ENCODE results near the gene TMEM253. TPM values are rescaled to one million over a fixed set of nuclear protein-coding genes. Genes with fewer than 3 reads are reported as not detected.

Gene TMEM253
- total RNA-seq, 2 experiments from 2014 or later: 0.44 TPM; not detected in 1

DNA sequence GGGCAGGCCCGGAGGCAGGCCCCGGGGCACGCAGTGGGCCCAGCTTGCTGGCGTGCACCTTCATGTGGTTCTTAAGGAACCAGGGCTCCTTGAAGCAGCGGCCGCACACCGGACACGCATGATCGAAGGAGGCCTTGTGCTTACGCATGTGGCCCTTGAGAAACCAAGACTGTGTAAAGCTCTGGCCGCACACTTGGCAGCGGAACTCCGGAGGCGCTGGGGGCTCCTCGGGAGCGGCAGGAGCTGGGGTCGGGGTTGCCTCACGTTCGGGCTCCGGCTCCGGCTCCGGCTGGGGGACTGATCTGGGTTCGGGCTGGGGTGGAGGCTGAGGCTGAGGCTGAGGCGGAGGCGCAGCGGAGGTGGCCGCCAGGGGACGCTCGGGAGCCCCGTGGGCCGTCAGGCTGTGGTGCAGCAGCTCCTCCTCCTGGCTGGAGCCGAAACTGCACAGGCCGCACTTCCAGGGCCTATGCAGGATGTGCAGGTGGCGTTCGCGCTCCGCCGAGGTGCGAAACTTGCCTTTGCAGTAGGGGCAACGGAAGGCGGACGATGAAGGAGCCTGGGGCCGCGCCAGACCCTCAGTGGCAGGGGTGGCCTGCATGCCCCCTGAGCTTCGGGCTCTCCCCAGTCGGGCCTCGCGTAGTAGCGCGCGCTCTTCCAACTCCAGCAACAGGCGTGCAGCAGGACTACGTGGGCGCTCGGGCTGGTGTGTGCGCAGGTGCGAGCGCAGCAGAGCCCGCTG is 8.4 kb upstream of the TMEM253 start:
- POLR2A ChIA-PET: interaction anchor here (0.6 to 1.5 kb wide), 3 partner anchors 12 to 94 kb away, joined by 3 read pairs; partner anchors contain the start of gene SLC39A2
- peak; percentile 95 for DNase-seq
- Mint-ChIP-seq H3K36me3 (ENCODE audit: low read depth) (peaks cover 6% of the 10 kb centered on the region), H3K9me3 (ENCODE audit: low read depth) (no peaks in the 10 kb centered on the region), H3K4me1 (peaks cover 17% of the 10 kb centered on the region), H3K27me3 (no peaks in the 10 kb centered on the region), H3K4me3 (no peak overlapping the region), H3K27ac (no peak overlapping the region)
- intact Hi-C loops (cut with DNase I, micrococcal nuclease): loop anchor here (1.0 to 2.0 kb wide), 4 partner anchors 12 to 78 kb away; no protein-coding TSS in a partner anchor
- peak; percentile 91 for ATAC-seq
- CTCF ChIA-PET: interaction anchor here (0.6 to 7.0 kb wide), 27 partner anchors 9 to 1641 kb away, joined by 3 to 183 read pairs (median 4); partner anchors contain the start of genes ARHGEF40, RNASE13 and TMEM253

GRCh38 chr14:21093018-21093417 is 7.8 kb upstream of the TMEM253 start:
- intact Hi-C loops (cut with DNase I, micrococcal nuclease): loop anchor here in 1 of 2 experiments (2.0 kb wide), 1 partner anchor 24 kb away; no protein-coding TSS in a partner anchor
- ATAC-seq (no peak), DNase-seq (no peak)
- no peak overlapping the region for H3K27ac Mint-ChIP-seq
- H3K9me3 Mint-ChIP-seq (ENCODE audit: low read depth): no peaks in the 10 kb centered on the region
- H3K36me3 Mint-ChIP-seq (ENCODE audit: low read depth): peaks cover 6% of the 10 kb centered on the region
- POLR2A ChIA-PET: interaction anchor here (1.5 kb wide), 1 partner anchor 11 kb away, joined by 3 read pairs; no protein-coding TSS in a partner anchor
- no peaks in the 10 kb centered on the region for H3K27me3 Mint-ChIP-seq
- CTCF ChIA-PET: interaction anchor here (0.7 to 7.0 kb wide), 21 partner anchors 10 to 343 kb away, joined by 3 to 183 read pairs (median 4); partner anchors contain the start of genes ARHGEF40, RNASE13 and TMEM253
- peaks cover 12% of the 10 kb centered on the region for H3K4me1 Mint-ChIP-seq
- no peak overlapping the region for H3K4me3 Mint-ChIP-seq

DNA sequence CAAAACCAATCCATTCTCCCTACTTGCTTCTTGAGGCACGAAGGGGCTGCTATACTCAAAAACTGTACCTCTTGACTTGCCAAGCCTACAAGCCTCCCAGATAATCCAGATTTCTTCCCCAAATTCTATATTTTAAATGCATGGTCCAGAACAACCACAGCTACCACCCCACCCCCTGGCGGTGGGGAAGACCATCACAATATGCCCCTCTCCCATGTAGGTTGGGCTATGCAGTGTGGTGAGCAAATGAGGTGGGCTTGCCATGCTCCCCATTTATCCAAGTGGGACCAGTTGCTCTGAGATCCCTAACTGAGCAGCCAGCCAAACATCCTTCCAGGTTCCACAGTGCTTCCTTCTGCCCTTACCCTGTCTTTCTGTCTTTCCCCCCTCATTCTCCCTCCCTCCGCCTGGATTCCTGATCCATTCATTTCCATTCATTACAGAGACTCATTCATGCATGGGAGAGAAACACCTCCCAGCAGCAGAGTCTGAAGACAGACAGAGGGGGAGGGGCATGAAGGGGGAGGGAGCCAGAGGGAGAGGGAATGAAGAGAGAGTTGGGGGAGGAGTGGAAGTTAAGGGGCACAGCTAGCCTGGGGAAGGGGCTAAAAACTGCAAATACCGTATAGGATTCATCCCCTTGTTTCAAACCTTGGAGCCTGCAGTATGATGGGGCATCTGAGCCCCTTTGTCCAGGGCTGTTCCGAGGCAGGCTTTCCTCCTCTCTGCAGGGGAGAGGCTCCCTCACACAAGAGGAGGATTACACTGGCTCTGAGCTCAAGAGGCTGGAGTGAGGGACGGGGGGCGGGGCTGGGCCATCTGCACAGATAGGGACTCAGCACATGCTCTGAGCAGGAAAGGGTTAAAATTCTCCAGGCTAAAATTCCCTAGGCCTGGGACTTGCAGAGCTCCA is 6.8 kb upstream of the TMEM253 start:
- Mint-ChIP-seq H3K27ac (no peak overlapping the region), H3K36me3 (ENCODE audit: low read depth) (peaks cover 6% of the 10 kb centered on the region), H3K4me1 (peaks cover 15% of the 10 kb centered on the region), H3K4me3 (no peak overlapping the region), H3K9me3 (ENCODE audit: low read depth) (no peaks in the 10 kb centered on the region), H3K27me3 (no peaks in the 10 kb centered on the region)
- ATAC-seq (no peak), DNase-seq (no peak)
- CTCF ChIA-PET: interaction anchor here (0.9 to 7.0 kb wide), 10 partner anchors 10 to 99 kb away, joined by 3 to 183 read pairs (median 30); partner anchors contain the start of genes ARHGEF40 and TMEM253
- intact Hi-C loops (cut with DNase I, micrococcal nuclease): loop anchor here in 1 of 2 experiments (2.0 kb wide), 1 partner anchor 25 kb away; no protein-coding TSS in a partner anchor
- POLR2A ChIA-PET: no interaction called here

DNA sequence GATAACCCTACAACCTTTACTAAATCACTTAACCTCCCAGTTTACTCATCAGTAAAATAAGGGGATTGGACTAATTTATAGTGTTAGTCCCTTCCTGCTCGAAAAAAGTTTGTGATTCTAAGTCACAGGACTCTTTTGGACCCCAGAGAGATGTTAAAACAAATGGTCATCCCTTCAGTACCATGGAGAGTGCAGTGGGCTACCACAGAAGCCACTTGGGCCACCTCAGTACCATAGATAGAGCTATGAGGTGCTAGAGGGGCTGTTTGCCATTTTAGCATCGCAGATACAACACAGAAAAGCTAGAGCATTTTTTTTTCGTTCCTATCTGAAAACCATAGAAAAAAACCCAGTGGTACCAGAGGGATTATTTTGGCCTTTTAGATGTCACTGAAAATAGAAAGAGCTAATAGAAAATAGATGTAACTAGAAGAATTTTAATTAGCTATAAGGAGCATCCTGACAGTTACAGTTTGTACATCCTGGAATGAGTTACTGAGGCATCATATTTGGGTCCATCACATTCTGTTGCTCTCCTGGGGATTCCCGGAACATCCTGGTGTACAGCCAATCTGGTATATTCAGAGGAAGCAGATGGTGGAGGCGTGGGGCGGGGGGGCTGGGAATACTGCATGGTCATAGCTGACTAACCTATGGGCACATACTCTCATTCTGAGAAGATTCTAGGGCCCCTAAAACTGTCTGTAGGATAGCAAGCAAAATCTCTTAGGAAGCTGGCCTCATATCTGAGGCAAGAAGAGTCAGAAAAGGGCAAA is 5.2 kb upstream of the TMEM253 start:
- intact Hi-C loops (cut with DNase I, micrococcal nuclease): no loop called here
- Mint-ChIP-seq H3K36me3 (ENCODE audit: low read depth) (peaks cover 6% of the 10 kb centered on the region), H3K27ac (no peak overlapping the region), H3K4me1 (peaks cover 22% of the 10 kb centered on the region), H3K27me3 (no peaks in the 10 kb centered on the region), H3K9me3 (ENCODE audit: low read depth) (no peaks in the 10 kb centered on the region), H3K4me3 (no peak overlapping the region)
- ATAC-seq (no peak), DNase-seq (no peak)
- ChIA-PET POLR2A (no interaction called here), CTCF (interaction anchor here (0.7 to 7.0 kb wide), 8 partner anchors 10 to 90 kb away, joined by 3 to 183 read pairs (median 4); no protein-coding TSS in a partner anchor)

DNA sequence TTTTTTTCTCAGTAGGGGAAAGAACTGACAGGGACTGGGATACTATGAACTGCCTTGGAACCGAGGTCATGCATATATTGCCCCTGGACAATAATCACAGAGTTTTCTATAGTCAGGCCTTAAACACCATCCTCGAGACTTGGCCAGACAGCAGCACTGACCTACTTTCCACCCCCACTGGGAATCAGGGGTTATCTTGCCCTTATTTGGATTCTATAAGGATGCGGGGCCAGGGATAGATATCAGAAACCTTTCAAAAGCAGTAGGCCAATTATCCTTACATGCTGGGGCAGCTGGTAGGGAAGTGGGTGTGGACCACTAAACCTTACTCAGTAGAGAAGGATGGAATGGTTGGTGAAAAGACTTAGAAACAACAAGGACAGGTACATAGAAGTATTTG is 4.4 kb upstream of the TMEM253 start:
- Mint-ChIP-seq H3K9me3 (ENCODE audit: low read depth) (no peaks in the 10 kb centered on the region), H3K36me3 (ENCODE audit: low read depth) (peaks cover 3% of the 10 kb centered on the region), H3K4me3 (no peak overlapping the region), H3K4me1 (peaks cover 22% of the 10 kb centered on the region), H3K27me3 (no peaks in the 10 kb centered on the region), H3K27ac (no peak overlapping the region)
- POLR2A ChIA-PET: no interaction called here
- no peak for ATAC-seq
- CTCF ChIA-PET: interaction anchor here (0.7 to 7.0 kb wide), 9 partner anchors 8 to 244 kb away, joined by 3 to 183 read pairs (median 5); no protein-coding TSS in a partner anchor
- intact Hi-C loops (cut with DNase I, micrococcal nuclease): no loop called here
- no peak for DNase-seq

- POLR2A ChIA-PET: interaction anchor here (0.9 kb wide), 1 partner anchor 12 kb away, joined by 3 read pairs; no protein-coding TSS in a partner anchor
- H3K27ac Mint-ChIP-seq: peak overlapping the region; percentile 49
- intact Hi-C loops (cut with DNase I, micrococcal nuclease): no loop called here
- CTCF ChIA-PET: interaction anchor here (0.6 to 7.0 kb wide), 11 partner anchors 9 to 243 kb away, joined by 3 to 183 read pairs (median 4); no protein-coding TSS in a partner anchor
- no peaks in the 10 kb centered on the region for H3K27me3 Mint-ChIP-seq
- ATAC-seq (no peak), DNase-seq (no peak)
- H3K4me1 Mint-ChIP-seq: peaks cover 27% of the 10 kb centered on the region
- no peaks in the 10 kb centered on the region for H3K9me3 Mint-ChIP-seq (ENCODE audit: low read depth)
- H3K36me3 Mint-ChIP-seq (ENCODE audit: low read depth): peaks cover 1% of the 10 kb centered on the region
- H3K4me3 Mint-ChIP-seq: peak overlapping the region; percentile 65
Measured at GRCh38 chr14:21096978-21097635, 3.8 kb upstream of the TMEM253 start.

DNA sequence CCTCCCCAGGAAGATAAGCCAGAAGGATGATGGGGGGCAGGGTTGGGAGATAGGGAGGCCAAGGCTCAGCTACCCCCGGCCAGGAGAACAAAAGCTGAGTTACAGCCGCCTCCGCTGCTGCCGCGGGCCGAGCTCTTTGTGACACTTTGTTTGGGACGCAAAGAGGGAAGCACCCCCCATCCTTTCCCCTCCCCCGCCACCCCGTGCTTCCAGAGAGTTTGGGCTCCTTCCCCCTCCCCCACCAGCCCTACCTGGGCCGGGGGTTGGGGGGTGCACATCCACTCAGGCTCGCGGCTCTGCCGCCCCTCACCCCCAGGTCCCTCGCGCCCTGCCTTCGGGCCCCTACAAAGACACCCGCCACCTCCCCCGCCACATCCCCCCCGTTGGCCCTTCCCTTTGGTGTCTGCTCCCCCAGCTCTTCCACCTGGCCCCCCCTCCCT is 3.2 kb upstream of the TMEM253 start:
- intact Hi-C loops (cut with DNase I, micrococcal nuclease): no loop called here
- no peaks in the 10 kb centered on the region for H3K27me3 Mint-ChIP-seq
- ATAC-seq (peak; percentile 8), DNase-seq (peak; percentile 52)
- CTCF ChIA-PET: interaction anchor here (1.1 to 7.0 kb wide), 6 partner anchors 8 to 80 kb away, joined by 3 to 183 read pairs (median 6); no protein-coding TSS in a partner anchor
- no peaks in the 10 kb centered on the region for H3K36me3 Mint-ChIP-seq (ENCODE audit: low read depth)
- POLR2A ChIA-PET: interaction anchor here (0.9 kb wide), 1 partner anchor 12 kb away, joined by 3 read pairs; no protein-coding TSS in a partner anchor
- peak overlapping the region; percentile 65 for H3K4me3 Mint-ChIP-seq
- H3K9me3 Mint-ChIP-seq (ENCODE audit: low read depth): no peaks in the 10 kb centered on the region
- peaks cover 30% of the 10 kb centered on the region for H3K4me1 Mint-ChIP-seq
- peak overlapping the region; percentile 49 for H3K27ac Mint-ChIP-seq

- POLR2A ChIA-PET: interaction anchor here (0.9 kb wide), 1 partner anchor 11 kb away, joined by 3 read pairs; no protein-coding TSS in a partner anchor
- H3K27me3 Mint-ChIP-seq: no peaks in the 10 kb centered on the region
Measured at GRCh38 chr14:21098076-21098891, 2.6 kb upstream of the TMEM253 start, which contains the start of gene ZNF219. Gene ZNF219 (minus strand): TSS chr14:21098655. CDS start chr14:21093591, 5,064 bp downstream.

DNA sequence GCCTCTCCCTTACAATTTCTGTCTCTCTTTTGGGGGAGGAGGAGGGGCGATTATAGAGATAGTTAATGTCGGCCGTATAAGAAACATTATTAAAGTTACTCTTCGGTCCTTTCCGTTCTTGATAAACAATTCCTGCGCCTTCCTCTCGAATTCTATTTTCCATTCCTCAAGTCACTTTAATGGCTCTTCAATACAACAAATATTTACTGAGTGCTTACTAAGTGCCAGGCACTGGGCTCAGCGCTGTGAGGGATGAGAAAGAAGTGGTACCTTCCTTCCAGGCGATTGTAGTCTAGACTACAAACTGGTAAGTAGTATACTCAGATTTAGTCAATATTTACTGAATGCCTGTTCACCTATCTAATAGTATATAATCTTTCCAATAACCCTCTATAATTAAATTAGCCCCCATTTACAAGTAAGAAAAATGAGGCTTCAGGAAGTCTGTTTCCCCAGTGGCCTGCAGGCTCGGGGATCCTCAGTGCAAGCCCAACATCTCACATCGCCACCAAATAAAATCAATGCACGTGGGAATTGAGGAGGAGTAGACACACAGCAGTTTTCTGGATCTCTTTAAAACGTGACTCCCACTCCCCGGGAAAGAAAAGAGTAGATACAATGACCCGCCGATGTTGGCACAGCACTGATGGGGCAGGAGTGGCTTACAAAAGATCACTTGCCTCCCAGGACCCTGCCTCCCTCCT is 1.8 kb upstream of the TMEM253 start:
- Mint-ChIP-seq H3K4me1 (peaks cover 35% of the 10 kb centered on the region), H3K27ac (peak overlapping the region; percentile 79), H3K27me3 (no peaks in the 10 kb centered on the region), H3K36me3 (ENCODE audit: low read depth) (no peaks in the 10 kb centered on the region), H3K9me3 (ENCODE audit: low read depth) (no peaks in the 10 kb centered on the region), H3K4me3 (peak overlapping the region; percentile 75)
- ChIA-PET POLR2A (no interaction called here), CTCF (interaction anchor here (0.9 to 1.6 kb wide), 3 partner anchors 28 to 84 kb away, joined by 5 to 13 read pairs (median 5); no protein-coding TSS in a partner anchor)
- DNase-seq (no peak), ATAC-seq (no peak)
- intact Hi-C loops (cut with DNase I, micrococcal nuclease): no loop called here

More at GRCh38 chr14:21098076-21098891, 2.6 kb upstream of the TMEM253 start, which contains the start of gene ZNF219:
- CTCF ChIA-PET: interaction anchor here (1.1 to 7.0 kb wide), 5 partner anchors 10 to 80 kb away, joined by 3 to 183 read pairs (median 6); no protein-coding TSS in a partner anchor
- Mint-ChIP-seq H3K36me3 (ENCODE audit: low read depth) (no peaks in the 10 kb centered on the region), H3K4me3 (peak within 1 kb of the TSS; percentile 75), H3K9me3 (ENCODE audit: low read depth) (no peaks in the 10 kb centered on the region), H3K4me1 (peaks cover 33% of the 10 kb centered on the region), H3K27ac (peak within 1 kb of the TSS; percentile 79)
- intact Hi-C loops (cut with DNase I, micrococcal nuclease): no loop called here
- ATAC-seq (peak; percentile 31), DNase-seq (peak; percentile 49)
